HCT116 (cell line): ENCODE data around the gene SEZ6L2. TPM values are rescaled to one million over a fixed set of nuclear protein-coding genes. Genes with fewer than 3 reads are reported as not detected.

ENCODE experiments used
- ATAC-seq: fragments of 200-7000 bp; cut with Tn5 transposase; 2 replicates; pipeline ENCODE4 v1.9.1; 2020; ENCODE audit warnings: mild to moderate bottlenecking, moderate library complexity
- BruUV-seq: library from RNA; stranded (reverse); fragments of 400-500 nt; replicated peaks from 2 replicates; lab custom pipeline; 2021; lab: Mats Ljungman, UMichigan
- CTCF ChIA-PET: fragments of 300-600 bp; sonication (Branson Sonifier 250); formaldehyde crosslinking; loops from one replicate; lab custom pipeline; 2021; ENCODE audit warnings: antibody characterized with exemption; lab: Charles Lee
- POLR2A ChIA-PET: fragments of 300-600, 350-600 bp; sonication (Branson Sonifier 250); formaldehyde crosslinking; loops from one replicate; lab custom pipeline; 2021; ENCODE audit warnings: antibody characterized with exemption; lab: Charles Lee
- RAD21 ChIA-PET, 2 experiments: fragments of 300-600 bp; sonication (Branson Sonifier 250); formaldehyde crosslinking; loops; one replicate each; lab custom pipeline; 2023; ENCODE audit warnings: low total read pairs in 2 of 2; ENCODE audit not compliant: uncharacterized antibody in 2 of 2, unreplicated experiment in 2 of 2, low non-redundant PET in 1 of 2; lab: Charles Lee
- DNase-seq: peaks from one replicate; pipeline ENCODE4 v3.0.0-alpha.2; 2010; ENCODE audit warnings: low read depth, low spot score
- H2AFZ ChIP-seq: fragments of 200-600 bp; shearing (Covaris generic), sonication (generic); 2 replicates; pipeline ENCODE4 v1.6.1; 2017; ENCODE audit warnings: low read depth, mixed run types, mixed read lengths, antibody characterized with exemption, low read length; ENCODE audit not compliant: poor library complexity, severe bottlenecking
- H3K27ac ChIP-seq: 2 replicates; pipeline ENCODE4 v1.5.1; 2012; ENCODE audit warnings: low read depth, low read length
- H3K27me3 ChIP-seq: fragments of 200-600 bp; sonication (generic); 2 replicates; pipeline ENCODE4 v1.6.1; 2016; ENCODE audit warnings: mixed run types, low read length, mixed read lengths; ENCODE audit not compliant: insufficient read depth
- H3K36me3 ChIP-seq, 2 experiments: fragments of 200-500 bp in 1 of 2; fragments of 200-600 bp in 1 of 2; sonication (Bioruptor generic) in 1 of 2; sonication (generic) in 1 of 2; 2 replicates each; pipeline versions ENCODE4 v1.5.1 to v1.6.1; 2014 to 2016; ENCODE audit warnings: low read length in 2 of 2, inconsistent platforms in 1 of 2, mixed read lengths in 1 of 2, mixed run types in 1 of 2; ENCODE audit not compliant: insufficient read depth in 2 of 2, control insufficient read depth in 1 of 2
- H3K4me1 ChIP-seq, 2 experiments: fragments of 200-600 bp in 1 of 2; sonication (generic) in 1 of 2; 2 replicates each; pipeline versions ENCODE4 v1.5.1 to v1.6.1; 2012 to 2017; ENCODE audit warnings: low read length in 2 of 2, inconsistent platforms in 1 of 2, mild to moderate bottlenecking in 1 of 2, mixed read lengths in 1 of 2, mixed run types in 1 of 2, moderate library complexity in 1 of 2; ENCODE audit not compliant: insufficient read depth in 2 of 2, control insufficient read depth in 1 of 2
- H3K4me2 ChIP-seq: fragments of 200-600 bp; sonication (generic); 2 replicates; pipeline ENCODE4 v1.6.1; 2017; ENCODE audit warnings: mixed run types, low read length, mixed read lengths
- H3K4me3 ChIP-seq, 2 experiments: fragments of 200-600 bp in 1 of 2; sonication (generic) in 1 of 2; replicated peaks in 1 of 2; 2 replicates each; pipeline ENCODE4 v1.5.1; 2011 to 2016; ENCODE audit warnings: low read length in 2 of 2, control low read depth in 1 of 2, low read depth in 1 of 2, mild to moderate bottlenecking in 1 of 2, mixed read lengths in 1 of 2, mixed run types in 1 of 2
- H3K79me2 ChIP-seq: fragments of 200-600 bp; sonication (generic); 2 replicates; pipeline ENCODE4 v1.6.1; 2017; ENCODE audit warnings: mild to moderate bottlenecking, mixed run types, low read length, moderate library complexity, mixed read lengths; ENCODE audit not compliant: insufficient read depth
- H3K9ac ChIP-seq: fragments of 200-600 bp; sonication (generic); 2 replicates; pipeline ENCODE4 v1.6.1; 2016; ENCODE audit warnings: low read length, mixed read lengths
- H3K9me2 ChIP-seq: fragments of 200-600 bp; sonication (generic), shearing (Covaris generic); 2 replicates; pipeline ENCODE4 v1.6.1; 2017; ENCODE audit warnings: mixed run types, mild to moderate bottlenecking, moderate library complexity; ENCODE audit not compliant: insufficient read depth
- H3K9me3 ChIP-seq, 2 experiments: fragments of 200-500 bp in 1 of 2; fragments of 200-600 bp in 1 of 2; sonication (Bioruptor generic) in 1 of 2; sonication (generic) in 1 of 2; 2 replicates each; pipeline ENCODE4 v1.6.1; 2014 to 2017; ENCODE audit warnings: low read length in 2 of 2, mixed read lengths in 2 of 2, inconsistent platforms in 1 of 2, low read depth in 1 of 2, mild to moderate bottlenecking in 1 of 2, mixed run types in 1 of 2, moderate library complexity in 1 of 2; ENCODE audit not compliant: control insufficient read depth in 1 of 2, insufficient read depth in 1 of 2
- H4K20me1 ChIP-seq: fragments of 200-600 bp; sonication (generic), shearing (Covaris generic); 2 replicates; pipeline ENCODE4 v1.6.1; 2017; ENCODE audit warnings: mixed run types, mild to moderate bottlenecking, moderate library complexity; ENCODE audit not compliant: insufficient read depth
- CEBPB ChIP-seq: IDR thresholded peaks from 2 replicates; pipeline ENCODE4 v1.6.1; 2012; ENCODE audit warnings: low read depth
- EGR1 ChIP-seq: IDR thresholded peaks from 2 replicates; pipeline ENCODE4 v1.6.1; 2012; ENCODE audit warnings: low read depth
- ELF1 ChIP-seq: IDR thresholded peaks from 2 replicates; pipeline ENCODE4 v1.6.1; 2012; ENCODE audit warnings: low read depth, borderline replicate concordance
- EZH2 ChIP-seq: fragments of 200-600 bp; sonication (generic); IDR thresholded peaks from 2 replicates; pipeline ENCODE4 v1.6.1; 2017; ENCODE audit warnings: antibody characterized with exemption, mixed run types
- FOSL1 ChIP-seq: IDR thresholded peaks from 2 replicates; pipeline ENCODE4 v1.6.1; 2012; ENCODE audit warnings: low read depth
- POLR2A ChIP-seq: IDR thresholded peaks from 2 replicates; pipeline ENCODE4 v1.7.0; 2011; ENCODE audit warnings: borderline replicate concordance; ENCODE audit not compliant: insufficient read depth, insufficient read length; ENCODE audit errors: extremely low read depth
- SRF ChIP-seq: IDR thresholded peaks from 2 replicates; pipeline ENCODE4 v1.6.1; 2012; ENCODE audit warnings: low read depth
- ZFX ChIP-seq: fragments of 450-650 bp; IDR thresholded peaks from 2 replicates; pipeline ENCODE4 v1.6.1; 2017
- ZNF274 ChIP-seq: fragments of 200-500 bp; sonication (Bioruptor generic); IDR thresholded peaks from 2 replicates; pipeline ENCODE4 v1.6.1; 2014; ENCODE audit warnings: mild to moderate bottlenecking, low read depth, low read length, inconsistent platforms
- intact Hi-C: fragments of 100-400 bp; cut with micrococcal nuclease; formaldehyde crosslinking; loops from 2 replicates; pipeline ENCODE4 v1.10.0; 2022
- total RNA-seq: library from RNA; stranded (reverse); gene quantifications from one replicate; pipeline ENCODE4 v1.2.1, GENCODE V29; 2021; ENCODE audit not compliant: unreplicated experiment
- TF ChIP-seq, protein P1 (sequence below): IDR thresholded peaks from 2 replicates; pipeline ENCODE4 v1.6.1; 2012; ENCODE audit warnings: low read depth

Gene SEZ6L2
- total RNA-seq, 1 experiment from 2014 or later = 49.3 TPM

DNA sequence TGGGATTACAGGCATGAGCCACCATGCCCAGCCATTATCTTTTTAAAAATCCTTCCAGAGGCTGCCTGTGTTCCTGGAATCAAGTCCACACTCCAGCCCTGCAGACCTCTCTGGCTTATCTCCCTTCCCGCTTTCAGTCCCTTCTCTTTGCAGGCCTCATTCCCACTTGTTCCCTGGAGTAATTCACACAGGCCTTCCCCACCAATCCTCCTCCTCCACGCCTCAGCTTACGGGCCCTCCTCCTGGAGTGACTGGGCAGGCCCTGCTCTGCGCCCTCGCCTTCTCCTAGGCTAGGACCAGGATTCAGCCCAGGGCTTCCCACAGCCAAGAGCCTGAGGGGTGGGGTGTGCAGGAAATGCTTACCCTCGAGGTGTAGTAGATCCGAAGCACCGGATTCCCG lies 39.1 kb downstream of the SEZ6L2 start:
- BruUV-seq = no TSS peak
- H3K27ac ChIP-seq = no peak overlapping the region
- TF ChIP-seq POLR2A (no peak), FOSL1 (no peak), ELF1 (no peak), ZFX (no peak)
- H3K79me2 ChIP-seq = peaks cover 20% of the 10 kb centered on the region
- H4K20me1 ChIP-seq = no peaks in the 10 kb centered on the region
- RAD21 ChIA-PET = no interaction called here
- CTCF ChIA-PET = no interaction called here
- no peak overlapping the region for H3K9ac ChIP-seq
- POLR2A ChIA-PET = no interaction called here
- intact Hi-C loops = loop anchor here (5.0 kb wide), 1 partner anchor 43 kb away; the partner anchor contains the start of gene PAGR1
- peaks cover 10 to 17% of the 10 kb centered on the region in 2 experiments for H3K36me3 ChIP-seq
- no peaks in the 10 kb centered on the region for H3K9me2 ChIP-seq
- no peak for DNase-seq
- H3K27me3 ChIP-seq = no peaks in the 10 kb centered on the region
- H3K9me3 ChIP-seq = no peaks in the 10 kb centered on the region
- peaks cover 0 to 15% of the 10 kb centered on the region in 2 experiments; a peak in 3 of 4 replicates for H3K4me1 ChIP-seq
- H3K4me2 ChIP-seq = no peak overlapping the region
- no peak overlapping the region for H2AFZ ChIP-seq
- ATAC-seq = no peak
- no peak overlapping the region for H3K4me3 ChIP-seq

DNA sequence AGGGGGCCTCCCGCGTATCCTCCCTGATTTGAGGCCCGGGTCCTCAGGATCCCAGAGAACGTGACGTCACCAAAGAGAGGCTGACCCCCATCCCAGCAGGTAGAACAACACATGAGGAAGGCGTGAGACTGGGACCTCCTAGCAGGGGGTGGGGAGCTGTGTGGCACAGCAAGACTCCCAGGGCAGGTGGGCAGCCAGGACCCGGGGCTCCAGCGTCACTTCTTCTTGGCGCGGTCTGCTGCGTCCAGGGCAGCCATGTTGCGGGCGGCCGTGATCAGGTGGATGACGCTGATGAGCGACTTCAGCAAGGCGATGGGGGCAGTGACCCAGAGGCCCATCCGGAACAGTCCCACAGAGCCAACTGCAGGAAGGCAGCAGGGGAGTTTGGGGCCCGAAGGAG lies 40.4 kb downstream of the SEZ6L2 start:
- BruUV-seq = no TSS peak
- H3K9ac ChIP-seq = no peak overlapping the region

More for the DNA sequence above, 40.4 kb downstream of the SEZ6L2 start:
- Histone ChIP-seq H3K36me3 (peaks cover 10 to 17% of the 10 kb centered on the region in 2 experiments), H4K20me1 (no peaks in the 10 kb centered on the region), H3K9me2 (no peaks in the 10 kb centered on the region), H3K27ac (no peak overlapping the region), H3K79me2 (peaks cover 20% of the 10 kb centered on the region), H3K27me3 (no peaks in the 10 kb centered on the region), H2AFZ (no peak overlapping the region), H3K4me1 (peaks cover 0 to 15% of the 10 kb centered on the region in 2 experiments; a peak in 3 of 4 replicates), H3K9me3 (no peaks in the 10 kb centered on the region), H3K4me2 (no peak overlapping the region), H3K4me3 (no peak overlapping the region)
- CTCF ChIA-PET = interaction anchor here (2.3 kb wide), 1 partner anchor 10 kb away, joined by 12 read pairs; no protein-coding TSS in a partner anchor
- DNase-seq = no peak
- TF ChIP-seq SRF (no peak), EZH2 (no peak), ZFX (no peak), CEBPB (no peak), FOSL1 (no peak), EGR1 (no peak), ZNF274 (no peak)
- TF ChIP-seq, protein P1, sequence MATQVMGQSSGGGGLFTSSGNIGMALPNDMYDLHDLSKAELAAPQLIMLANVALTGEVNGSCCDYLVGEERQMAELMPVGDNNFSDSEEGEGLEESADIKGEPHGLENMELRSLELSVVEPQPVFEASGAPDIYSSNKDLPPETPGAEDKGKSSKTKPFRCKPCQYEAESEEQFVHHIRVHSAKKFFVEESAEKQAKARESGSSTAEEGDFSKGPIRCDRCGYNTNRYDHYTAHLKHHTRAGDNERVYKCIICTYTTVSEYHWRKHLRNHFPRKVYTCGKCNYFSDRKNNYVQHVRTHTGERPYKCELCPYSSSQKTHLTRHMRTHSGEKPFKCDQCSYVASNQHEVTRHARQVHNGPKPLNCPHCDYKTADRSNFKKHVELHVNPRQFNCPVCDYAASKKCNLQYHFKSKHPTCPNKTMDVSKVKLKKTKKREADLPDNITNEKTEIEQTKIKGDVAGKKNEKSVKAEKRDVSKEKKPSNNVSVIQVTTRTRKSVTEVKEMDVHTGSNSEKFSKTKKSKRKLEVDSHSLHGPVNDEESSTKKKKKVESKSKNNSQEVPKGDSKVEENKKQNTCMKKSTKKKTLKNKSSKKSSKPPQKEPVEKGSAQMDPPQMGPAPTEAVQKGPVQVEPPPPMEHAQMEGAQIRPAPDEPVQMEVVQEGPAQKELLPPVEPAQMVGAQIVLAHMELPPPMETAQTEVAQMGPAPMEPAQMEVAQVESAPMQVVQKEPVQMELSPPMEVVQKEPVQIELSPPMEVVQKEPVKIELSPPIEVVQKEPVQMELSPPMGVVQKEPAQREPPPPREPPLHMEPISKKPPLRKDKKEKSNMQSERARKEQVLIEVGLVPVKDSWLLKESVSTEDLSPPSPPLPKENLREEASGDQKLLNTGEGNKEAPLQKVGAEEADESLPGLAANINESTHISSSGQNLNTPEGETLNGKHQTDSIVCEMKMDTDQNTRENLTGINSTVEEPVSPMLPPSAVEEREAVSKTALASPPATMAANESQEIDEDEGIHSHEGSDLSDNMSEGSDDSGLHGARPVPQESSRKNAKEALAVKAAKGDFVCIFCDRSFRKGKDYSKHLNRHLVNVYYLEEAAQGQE = no peak
- POLR2A ChIA-PET = no interaction called here
- no peak for ATAC-seq
- RAD21 ChIA-PET = no interaction called here
- intact Hi-C loops = no loop called here
